ENCODE data around the gene UBAP1.

- TF ChIP-seq, protein P1, sequence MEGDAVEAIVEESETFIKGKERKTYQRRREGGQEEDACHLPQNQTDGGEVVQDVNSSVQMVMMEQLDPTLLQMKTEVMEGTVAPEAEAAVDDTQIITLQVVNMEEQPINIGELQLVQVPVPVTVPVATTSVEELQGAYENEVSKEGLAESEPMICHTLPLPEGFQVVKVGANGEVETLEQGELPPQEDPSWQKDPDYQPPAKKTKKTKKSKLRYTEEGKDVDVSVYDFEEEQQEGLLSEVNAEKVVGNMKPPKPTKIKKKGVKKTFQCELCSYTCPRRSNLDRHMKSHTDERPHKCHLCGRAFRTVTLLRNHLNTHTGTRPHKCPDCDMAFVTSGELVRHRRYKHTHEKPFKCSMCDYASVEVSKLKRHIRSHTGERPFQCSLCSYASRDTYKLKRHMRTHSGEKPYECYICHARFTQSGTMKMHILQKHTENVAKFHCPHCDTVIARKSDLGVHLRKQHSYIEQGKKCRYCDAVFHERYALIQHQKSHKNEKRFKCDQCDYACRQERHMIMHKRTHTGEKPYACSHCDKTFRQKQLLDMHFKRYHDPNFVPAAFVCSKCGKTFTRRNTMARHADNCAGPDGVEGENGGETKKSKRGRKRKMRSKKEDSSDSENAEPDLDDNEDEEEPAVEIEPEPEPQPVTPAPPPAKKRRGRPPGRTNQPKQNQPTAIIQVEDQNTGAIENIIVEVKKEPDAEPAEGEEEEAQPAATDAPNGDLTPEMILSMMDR (IDR thresholded peaks at IDR 0.05) = no peak
- TF ChIP-seq POLR2A (IDR thresholded peaks at IDR 0.05) = no peak
These were observed 78.2 kb downstream of the UBAP1 start for GRCh38 chr9:34256987-34257585.
